ENCODE measurements around the gene VWC2.

The VWC2 gene

GRCh38 chr7:49894543-49894942 is 121.1 kb downstream of the VWC2 start:
- H3K4me3 ChIP-seq (ENCODE audit: low read depth, low read length), result no peak overlapping the region
- no peak for DNase-seq (ENCODE audit: low read depth)
- TF ChIP-seq CTCF (IDR thresholded peaks at IDR 0.05; ENCODE audit: insufficient read depth, low read depth, low read length, missing control alignments), result no peak

DNA sequence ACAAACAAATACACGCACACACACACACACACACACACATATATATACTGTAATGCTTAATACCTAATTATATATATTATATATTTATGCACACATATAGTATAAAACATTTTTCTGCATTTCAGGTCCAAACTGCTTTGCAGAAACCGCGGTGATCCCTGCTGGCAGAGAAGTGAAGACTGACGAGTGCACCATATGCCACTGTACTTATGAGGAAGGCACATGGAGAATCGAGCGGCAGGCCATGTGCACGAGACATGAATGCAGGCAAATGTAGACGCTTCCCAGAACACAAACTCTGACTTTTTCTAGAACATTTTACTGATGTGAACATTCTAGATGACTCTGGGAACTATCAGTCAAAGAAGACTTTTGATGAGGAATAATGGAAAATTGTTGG is 138.5 kb downstream of the VWC2 start:
- no peak overlapping the region for H3K4me3 ChIP-seq (ENCODE audit: low read depth, low read length)
- no peak for DNase-seq (ENCODE audit: low read depth)
- no peak for TF ChIP-seq CTCF (IDR thresholded peaks at IDR 0.05; ENCODE audit: insufficient read depth, low read depth, low read length, missing control alignments)

DNA sequence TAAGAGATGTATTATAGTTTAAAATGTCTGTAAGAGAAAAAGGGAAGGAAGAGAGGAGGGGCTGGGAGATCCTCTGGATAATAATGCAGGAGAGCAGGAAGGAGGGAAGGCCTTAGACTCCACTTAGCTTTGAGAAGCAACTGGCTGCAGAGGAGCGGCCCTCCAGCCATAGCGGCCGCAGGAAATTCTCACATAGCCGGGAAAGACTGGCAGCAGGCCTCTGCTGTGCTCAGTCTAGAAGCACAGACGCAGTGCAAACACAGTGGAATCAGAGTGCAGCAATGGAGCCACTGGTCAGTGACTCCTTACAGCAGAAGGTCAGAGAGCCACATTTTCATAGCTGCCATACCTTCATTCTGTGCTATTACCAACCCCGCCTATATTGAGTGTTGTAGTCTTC is 153.3 kb downstream of the VWC2 start:
- H3K4me3 ChIP-seq (ENCODE audit: low read depth, low read length), result no peak overlapping the region
- TF ChIP-seq CTCF (IDR thresholded peaks at IDR 0.05; ENCODE audit: insufficient read depth, low read depth, low read length, missing control alignments), result no peak
- DNase-seq (ENCODE audit: low read depth), result no peak

DNA sequence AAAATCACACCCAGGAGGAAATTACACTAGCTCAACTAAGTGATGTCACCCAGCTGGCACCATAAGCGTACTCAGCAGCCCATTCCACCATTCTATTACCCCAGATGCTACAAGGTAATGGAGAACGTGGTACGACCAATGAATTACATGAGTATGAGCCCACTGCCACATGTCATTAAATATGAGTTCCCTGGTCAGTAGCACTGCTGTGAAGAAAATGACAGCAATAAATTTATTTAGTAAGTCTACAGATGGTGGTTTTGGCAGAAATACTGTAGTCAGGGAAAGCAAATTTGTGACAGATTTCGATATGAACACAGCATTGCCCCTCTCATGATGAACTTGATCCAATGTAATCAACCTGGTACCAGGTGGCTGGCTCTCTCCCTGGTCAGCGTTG is 154.2 kb downstream of the VWC2 start:
- no peak for TF ChIP-seq CTCF (IDR thresholded peaks at IDR 0.05; ENCODE audit: insufficient read depth, low read depth, low read length, missing control alignments)
- DNase-seq (ENCODE audit: low read depth), result no peak
- no peak overlapping the region for H3K4me3 ChIP-seq (ENCODE audit: low read depth, low read length)

DNA sequence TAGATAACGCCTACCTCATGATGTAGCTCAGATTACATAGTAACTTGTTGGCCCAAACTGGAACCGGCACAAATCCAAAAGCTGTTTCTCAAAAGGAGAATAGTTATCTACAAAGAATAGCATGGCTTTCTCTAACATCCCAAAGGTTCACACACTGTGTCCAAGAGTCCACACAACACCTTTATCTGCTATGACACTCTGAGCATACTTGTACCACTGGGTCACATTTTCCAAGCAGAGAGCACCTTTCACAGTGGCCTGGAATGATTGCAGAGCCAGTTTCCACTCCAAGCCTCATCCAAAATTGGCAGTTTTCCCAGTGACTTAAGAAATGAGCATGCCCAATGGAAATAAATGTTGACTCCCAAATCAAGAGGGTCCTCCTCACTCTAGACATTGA is 155.3 kb downstream of the VWC2 start:
- no peak for TF ChIP-seq CTCF (IDR thresholded peaks at IDR 0.05; ENCODE audit: insufficient read depth, low read depth, low read length, missing control alignments)
- DNase-seq (ENCODE audit: low read depth), result no peak
- H3K4me3 ChIP-seq (ENCODE audit: low read depth, low read length), result no peak overlapping the region

DNA sequence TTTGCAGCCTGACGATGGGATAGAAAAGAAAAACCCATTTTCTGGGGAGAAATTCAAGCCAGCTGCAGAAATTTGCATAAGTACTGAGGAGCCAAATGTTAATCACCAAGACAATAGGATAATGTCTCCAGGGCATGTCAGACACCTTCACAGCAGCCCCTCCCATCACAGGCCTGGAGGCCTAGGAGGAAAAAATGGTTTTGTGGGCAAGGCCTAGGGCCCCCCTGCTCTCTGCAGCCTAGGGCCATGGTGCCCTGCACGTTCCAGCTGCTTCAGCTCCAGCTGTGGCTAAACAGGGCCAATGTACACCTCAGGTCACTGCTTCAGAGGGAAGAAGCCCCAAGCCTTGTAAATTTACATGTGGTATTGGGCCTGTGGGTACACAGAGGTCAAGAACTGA is 158.2 kb downstream of the VWC2 start:
- no peak for DNase-seq (ENCODE audit: low read depth)
- TF ChIP-seq CTCF (IDR thresholded peaks at IDR 0.05; ENCODE audit: insufficient read depth, low read depth, low read length, missing control alignments), result no peak
- no peak overlapping the region for H3K4me3 ChIP-seq (ENCODE audit: low read depth, low read length)

GRCh38 chr7:49937608-49938007 is 164.2 kb downstream of the VWC2 start:
- H3K4me3 ChIP-seq (ENCODE audit: low read depth, low read length), result no peak overlapping the region
- TF ChIP-seq CTCF (IDR thresholded peaks at IDR 0.05; ENCODE audit: insufficient read depth, low read depth, low read length, missing control alignments), result no peak
- no peak for DNase-seq (ENCODE audit: low read depth)

Data from GM12865 (cell line).